Spleen (tissue), 11 donors: ENCODE results near the gene CDON. TPM values are rescaled to one million over a fixed set of nuclear protein-coding genes. Genes with fewer than 3 reads are reported as not detected.

Experiments
- DNase-seq: peaks from one replicate; pipeline ENCODE4 v3.0.0-alpha.2; 2020
- H3K27ac ChIP-seq, 8 donors: fragments of 200-600 bp; sonication (generic) in 7 of 8; 1 replicate in 4 of 8; 2 replicates in 4 of 8; pipeline versions ENCODE4 v1.5.0 to v1.8.0; 2016 to 2021; ENCODE audit warnings: inconsistent platforms in 4 of 8, mild to moderate bottlenecking in 4 of 8, moderate library complexity in 1 of 8
- H3K27me3 ChIP-seq, 7 donors: fragments of 200-600 bp; sonication (generic) in 6 of 7; replicated peaks in 1 of 7; 1 replicate in 4 of 7; 2 replicates in 3 of 7; pipeline versions ENCODE4 v1.5.0 to v1.8.0; 2016 to 2021; ENCODE audit warnings: inconsistent platforms in 3 of 7, mild to moderate bottlenecking in 1 of 7
- H3K36me3 ChIP-seq, 6 donors: fragments of 200-600 bp; sonication (generic) in 5 of 6; 1 replicate in 4 of 6; 2 replicates in 2 of 6; pipeline versions ENCODE4 v1.5.0 to v1.8.0; 2016 to 2021; ENCODE audit warnings: inconsistent platforms in 2 of 6
- H3K4me1 ChIP-seq, 6 donors: fragments of 200-600 bp; sonication (generic) in 5 of 6; 1 replicate in 3 of 6; 2 replicates in 3 of 6; pipeline versions ENCODE4 v1.5.0 to v1.8.0; 2016 to 2021; ENCODE audit warnings: inconsistent platforms in 3 of 6
- H3K4me3 ChIP-seq, 8 donors: fragments of 200-600 bp; sonication (generic) in 7 of 8; 1 replicate in 4 of 8; 2 replicates in 4 of 8; pipeline versions ENCODE4 v1.5.0 to v1.8.0; 2016 to 2021; ENCODE audit warnings: inconsistent platforms in 4 of 8, mild to moderate bottlenecking in 4 of 8, moderate library complexity in 2 of 8
- H3K9me3 ChIP-seq, 8 donors: fragments of 200-600 bp; sonication (generic) in 7 of 8; 1 replicate in 4 of 8; 2 replicates in 4 of 8; pipeline versions ENCODE4 v1.5.0 to v1.8.0; 2016 to 2021; ENCODE audit warnings: inconsistent platforms in 4 of 8
- CTCF ChIP-seq, 11 experiments: fragments of 200-600 bp in 7 of 11; fragments of 450-650 bp in 4 of 11; sonication (generic) in 4 of 11; IDR thresholded peaks in 8 of 11; conservative IDR thresholded peaks in 3 of 11; 1 replicate in 7 of 11; 2 replicates in 4 of 11; pipeline versions ENCODE4 v1.4.0 to v1.8.0; 2016 to 2021; ENCODE audit warnings: antibody characterized with exemption in 11 of 11, inconsistent platforms in 4 of 11, mild to moderate bottlenecking in 1 of 11
- POLR2A ChIP-seq, 3 donors: fragments of 450-650 bp; IDR thresholded peaks; one replicate each; pipeline ENCODE4 v1.5.1; 2017; ENCODE audit warnings: antibody characterized with exemption in 3 of 3, mild to moderate bottlenecking in 1 of 3
- POLR2AphosphoS5 ChIP-seq, 3 donors: sonication (generic); formaldehyde crosslinking; IDR thresholded peaks; one replicate each; pipeline ENCODE4 v1.5.1; 2017; ENCODE audit warnings: antibody characterized with exemption in 3 of 3
- whole genome bisulfite sequencing, 5 donors: extraction: QIAGEN DNeasy Blood & Tissue Kit in 3 of 5; methylation state at CpG; one replicate each; pipeline versions ENCODE4 v1.1.5 to v1.1.7; 2013 to 2018; 5-methylcytosine and 5-hydroxymethylcytosine counted together
- intact Hi-C: fragments of 100-400 bp; cut with DNase I; formaldehyde crosslinking; loops from one replicate; pipeline ENCODE4 v1.15.0; 2023; ENCODE audit warnings: low total_unique reads
- polyA plus RNA-seq, 3 donors: library from polyadenylated mRNA; stranded (reverse); fragments of 200-250 nt; gene quantifications; one replicate each; pipeline ENCODE4 v1.2.1, GENCODE V29; 2013
- total RNA-seq, 7 donors: library from RNA; depleted of rRNA in 3 of 7; stranded (reverse); fragments of >200 nt in 3 of 7; fragmentation: NEBNext Ultra II Directional in 4 of 7; extraction: Animal tissue kit (Norgen Biotek cat#: 25700) in 4 of 7; gene quantifications; one replicate each; pipeline versions ENCODE4 v1.1.0 to v1.2.1, GENCODE V29; 2016 to 2021
- donor health status: healthy with polysubstance abuse.
- donor health status: DM: no; HTN: no; CAD: no; lungs with moderate emphysema.
- donor health status: DM: no; HTN: no; CAD: no.
- donor health status: Bipolar disorder and iron deficiency.
- donor health status: healthy.
- donor health status: DM: no; HTN: no; CAD: no.
- donor health status: DM: yes; HTN: yes; CAD: no.

The CDON gene
- total and polyA plus RNA-seq, 10 donors = 0.30 to 5.3 (median 2.3) TPM

- no peak for TF ChIP-seq POLR2AphosphoS5 (IDR thresholded peaks at IDR 0.05)
- TF ChIP-seq POLR2A (IDR thresholded peaks at IDR 0.05) = no peak
- no peak for TF ChIP-seq CTCF (IDR thresholded peaks at IDR 0.05 in 8 of 11, conservative IDR thresholded peaks at IDR 0.05 in 3 of 11)
- 90 to 94% (median 92%) methylated on average over 6 of the region's 6 CpGs for WGBS, 5 donors
- no peak for DNase-seq
- intact Hi-C loops = no loop called here
- Histone ChIP-seq H3K9me3 (no peaks in the 10 kb centered on the region), H3K27me3 (peaks cover 0 to 6% (median 0%) of the 10 kb centered on the region in 7 donors), H3K4me3 (no peak overlapping the region), H3K36me3 (no peaks in the 10 kb centered on the region), H3K4me1 (no peaks in the 10 kb centered on the region), H3K27ac (no peak overlapping the region)
Measured at GRCh38 chr11:125975634-125976033, 87.0 kb downstream of the CDON start.

DNA sequence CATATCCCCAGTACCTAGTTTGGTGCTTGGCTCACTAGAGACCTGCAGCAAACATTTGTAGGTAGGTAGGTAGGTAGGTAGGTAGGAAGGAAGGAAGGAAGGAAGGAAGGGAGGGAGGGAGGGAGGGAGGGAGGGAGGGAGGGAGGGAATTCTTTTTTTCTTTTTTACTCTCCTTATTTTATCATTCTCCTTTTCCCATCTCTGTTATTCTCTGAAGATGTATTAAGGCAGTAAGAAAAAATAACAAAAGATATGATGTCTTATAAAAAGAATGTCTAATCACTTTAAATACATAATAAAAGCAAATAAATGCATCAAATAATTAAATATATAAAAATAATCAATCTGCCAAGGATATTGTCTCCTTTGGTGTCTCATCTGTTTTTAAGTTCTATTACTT, 88.4 kb downstream of the CDON start:
- Histone ChIP-seq H3K27me3 (peaks cover 0 to 6% (median 0%) of the 10 kb centered on the region in 7 donors), H3K36me3 (no peaks in the 10 kb centered on the region), H3K4me1 (no peaks in the 10 kb centered on the region), H3K4me3 (no peak overlapping the region), H3K9me3 (no peaks in the 10 kb centered on the region), H3K27ac (no peak overlapping the region)
- TF ChIP-seq POLR2AphosphoS5 (IDR thresholded peaks at IDR 0.05) = no peak
- no peak for TF ChIP-seq POLR2A (IDR thresholded peaks at IDR 0.05)
- TF ChIP-seq CTCF (IDR thresholded peaks at IDR 0.05 in 8 of 11, conservative IDR thresholded peaks at IDR 0.05 in 3 of 11) = no peak
- DNase-seq = no peak
- intact Hi-C loops = no loop called here

DNA sequence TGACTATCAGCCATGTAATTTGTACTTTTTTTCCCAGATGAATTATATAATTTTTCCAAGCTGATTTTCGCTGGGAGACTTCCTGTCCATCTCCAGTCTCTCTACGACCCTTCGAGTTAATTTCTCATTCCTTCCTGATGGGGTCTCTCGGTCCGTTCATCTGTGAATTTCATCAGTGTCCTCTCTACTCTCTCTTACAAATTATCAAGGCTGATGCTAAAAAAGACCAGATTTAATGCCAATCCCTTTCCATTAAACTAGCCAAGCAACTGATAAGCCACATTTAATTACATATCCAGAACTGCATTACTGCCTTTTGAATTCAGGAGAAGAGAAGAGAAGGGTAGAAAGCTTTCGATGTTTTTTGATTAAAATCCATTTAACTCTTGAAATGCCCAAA, 91.0 kb downstream of the CDON start:
- no peaks in the 10 kb centered on the region for H3K9me3 ChIP-seq
- no peak for DNase-seq
- intact Hi-C loops = no loop called here
- WGBS, 5 donors = 63 to 77% (median 72%) methylated on average over 6 of the region's 6 CpGs
- H3K27me3 ChIP-seq = peaks cover 0 to 6% (median 0%) of the 10 kb centered on the region in 7 donors
- no peak overlapping the region for H3K4me3 ChIP-seq
- TF ChIP-seq POLR2A (IDR thresholded peaks at IDR 0.05) (no peak), POLR2AphosphoS5 (IDR thresholded peaks at IDR 0.05) (no peak), CTCF (IDR thresholded peaks at IDR 0.05 in 8 of 11, conservative IDR thresholded peaks at IDR 0.05 in 3 of 11) (no peak)
- H3K4me1 ChIP-seq = no peaks in the 10 kb centered on the region
- H3K36me3 ChIP-seq = no peaks in the 10 kb centered on the region
- no peak overlapping the region for H3K27ac ChIP-seq

DNA sequence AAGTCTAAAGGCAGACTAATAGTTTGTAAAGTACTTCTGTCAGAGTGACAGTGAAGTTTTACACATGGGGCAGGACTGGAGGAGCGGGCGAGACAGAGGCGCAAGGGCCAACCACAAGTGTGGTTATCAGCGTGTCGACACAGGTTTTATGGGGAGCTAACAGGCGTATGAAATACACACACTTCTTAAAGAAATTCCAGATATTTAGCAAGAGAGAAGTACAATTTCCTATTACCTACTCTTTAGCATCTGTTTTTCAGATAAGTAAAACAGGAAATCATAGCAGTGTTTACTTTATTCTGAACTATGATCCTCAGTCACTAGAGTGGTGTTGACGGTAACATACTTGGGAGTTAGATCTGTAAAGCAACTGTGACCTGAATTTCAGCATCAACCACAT, 94.3 kb downstream of the CDON start:
- H3K27me3 ChIP-seq = peaks cover 0 to 12% (median 0%) of the 10 kb centered on the region in 7 donors
- peaks cover 0 to 6% (median under 1%) of the 10 kb centered on the region in 8 donors for H3K9me3 ChIP-seq
- no peak overlapping the region for H3K27ac ChIP-seq
- DNase-seq = no peak
- H3K36me3 ChIP-seq = no peaks in the 10 kb centered on the region
- no peaks in the 10 kb centered on the region for H3K4me1 ChIP-seq
- 32 to 47% (median 40%) methylated on average over 7 of the region's 7 CpGs for WGBS, 5 donors
- H3K4me3 ChIP-seq = no peak overlapping the region
- intact Hi-C loops = no loop called here
- TF ChIP-seq POLR2AphosphoS5 (IDR thresholded peaks at IDR 0.05) (no peak), CTCF (IDR thresholded peaks at IDR 0.05 in 8 of 11, conservative IDR thresholded peaks at IDR 0.05 in 3 of 11) (no peak), POLR2A (IDR thresholded peaks at IDR 0.05) (no peak)
